Activated T-helper 1 cell treated with anti-CD3 and anti-CD28 coated beads, Interleukin-12 subunit alpha, Interleukin-12 subunit beta, Interleukin-2, Interleukin-4 antibody, amounts not matched to agents 30 ng/mL and 10 ng/mL and 1 ng/mL, durations not matched to agents 14 hours and 24 hours and 36 hours (primary cell): Measurements from ENCODE around the gene TRIM10. TPM values are rescaled to one million over a fixed set of nuclear protein-coding genes. Genes with fewer than 3 reads are reported as not detected.

Experiments used
- DNase-seq: peaks from one replicate; pipeline ENCODE4 v3.0.0; 2021; ENCODE audit warnings: low spot score
- H3K27ac Mint-ChIP-seq: one replicate; pipeline ENCODE4 v1.8.0; 2021; ENCODE audit warnings: mild to moderate bottlenecking, mixed read lengths
- H3K27me3 Mint-ChIP-seq: one replicate; pipeline ENCODE4 v1.8.0; 2022; ENCODE audit warnings: mild to moderate bottlenecking, moderate library complexity, mixed read lengths; ENCODE audit not compliant: insufficient read depth
- H3K36me3 Mint-ChIP-seq: one replicate; pipeline ENCODE4 v1.8.0; 2021; ENCODE audit warnings: low read depth, mixed read lengths
- H3K4me1 Mint-ChIP-seq: one replicate; pipeline ENCODE4 v1.8.0; 2021; ENCODE audit warnings: low read depth, mixed read lengths
- H3K4me3 Mint-ChIP-seq: one replicate; pipeline ENCODE4 v1.8.0; 2021; ENCODE audit warnings: mild to moderate bottlenecking, moderate library complexity, mixed read lengths
- H3K9me3 Mint-ChIP-seq: one replicate; pipeline ENCODE4 v1.8.0; 2021; ENCODE audit warnings: mixed read lengths
- intact Hi-C: fragments of 100-400 bp; cut with micrococcal nuclease; formaldehyde crosslinking; loops from one replicate; pipeline ENCODE4 v1.15.1; 2024
- total RNA-seq: library from RNA; stranded (reverse); gene quantifications from 2 replicates; pipeline ENCODE4 v1.2.3, GENCODE V29; 2022

TRIM10 gene, protein sequence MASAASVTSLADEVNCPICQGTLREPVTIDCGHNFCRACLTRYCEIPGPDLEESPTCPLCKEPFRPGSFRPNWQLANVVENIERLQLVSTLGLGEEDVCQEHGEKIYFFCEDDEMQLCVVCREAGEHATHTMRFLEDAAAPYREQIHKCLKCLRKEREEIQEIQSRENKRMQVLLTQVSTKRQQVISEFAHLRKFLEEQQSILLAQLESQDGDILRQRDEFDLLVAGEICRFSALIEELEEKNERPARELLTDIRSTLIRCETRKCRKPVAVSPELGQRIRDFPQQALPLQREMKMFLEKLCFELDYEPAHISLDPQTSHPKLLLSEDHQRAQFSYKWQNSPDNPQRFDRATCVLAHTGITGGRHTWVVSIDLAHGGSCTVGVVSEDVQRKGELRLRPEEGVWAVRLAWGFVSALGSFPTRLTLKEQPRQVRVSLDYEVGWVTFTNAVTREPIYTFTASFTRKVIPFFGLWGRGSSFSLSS
- 0.05 and 0.08 TPM in 2 replicates for total RNA-seq

GRCh38 chr6:30160785-30161531 lies at the start of gene TRIM10:
Gene TRIM10 (minus strand): TSS chr6:30161211. CDS start chr6:30160858, 353 bp downstream.
- Mint-ChIP-seq H3K4me1 (peaks cover 60% of the 10 kb centered on the region), H3K27me3 (no peaks in the 10 kb centered on the region), H3K4me3 (no peak within 1 kb of the TSS), H3K27ac (peak within 1 kb of the TSS; percentile 4), H3K36me3 (no peaks in the 10 kb centered on the region), H3K9me3 (peaks cover 3% of the 10 kb centered on the region)
- no peak for DNase-seq
- intact Hi-C loops = no loop called here

- no peak overlapping the region for H3K4me3 Mint-ChIP-seq
- no peak for DNase-seq
- no peak overlapping the region for H3K27ac Mint-ChIP-seq
- intact Hi-C loops = no loop called here
- peaks cover 54% of the 10 kb centered on the region for H3K4me1 Mint-ChIP-seq
- peaks cover 38% of the 10 kb centered on the region for H3K36me3 Mint-ChIP-seq
- no peaks in the 10 kb centered on the region for H3K27me3 Mint-ChIP-seq
- no peaks in the 10 kb centered on the region for H3K9me3 Mint-ChIP-seq
Measured at GRCh38 chr6:30207619-30208295, 46.7 kb upstream of the TRIM10 start.

- Mint-ChIP-seq H3K36me3 (peaks cover 39% of the 10 kb centered on the region), H3K27me3 (no peaks in the 10 kb centered on the region), H3K27ac (no peak overlapping the region), H3K9me3 (no peaks in the 10 kb centered on the region), H3K4me3 (no peak overlapping the region), H3K4me1 (peaks cover 55% of the 10 kb centered on the region)
- intact Hi-C loops = no loop called here
- DNase-seq = no peak
Measured at GRCh38 chr6:30206799-30207618, 46.0 kb upstream of the TRIM10 start.

GRCh38 chr6:30206152-30206551 lies 45.1 kb upstream of the TRIM10 start:
- Mint-ChIP-seq H3K27me3 (no peaks in the 10 kb centered on the region), H3K4me3 (no peak overlapping the region), H3K9me3 (no peaks in the 10 kb centered on the region), H3K36me3 (peaks cover 38% of the 10 kb centered on the region), H3K4me1 (peaks cover 52% of the 10 kb centered on the region), H3K27ac (no peak overlapping the region)
- DNase-seq = no peak
- intact Hi-C loops = no loop called here

GRCh38 chr6:30204116-30204515 lies 43.1 kb upstream of the TRIM10 start:
- intact Hi-C loops = no loop called here
- H3K36me3 Mint-ChIP-seq = peaks cover 40% of the 10 kb centered on the region

GRCh38 chr6:30202366-30202765 lies 41.4 kb upstream of the TRIM10 start:
- Mint-ChIP-seq H3K9me3 (no peaks in the 10 kb centered on the region), H3K4me3 (no peak overlapping the region), H3K36me3 (peaks cover 34% of the 10 kb centered on the region), H3K27ac (no peak overlapping the region), H3K4me1 (peaks cover 37% of the 10 kb centered on the region), H3K27me3 (no peaks in the 10 kb centered on the region)
- no peak for DNase-seq
- intact Hi-C loops = no loop called here

More at GRCh38 chr6:30204116-30204515, 43.1 kb upstream of the TRIM10 start:
- no peaks in the 10 kb centered on the region for H3K27me3 Mint-ChIP-seq
- no peak overlapping the region for H3K4me3 Mint-ChIP-seq
- peaks cover 46% of the 10 kb centered on the region for H3K4me1 Mint-ChIP-seq
- no peak overlapping the region for H3K27ac Mint-ChIP-seq
- no peaks in the 10 kb centered on the region for H3K9me3 Mint-ChIP-seq
- no peak for DNase-seq

GRCh38 chr6:30200551-30201281 lies 39.7 kb upstream of the TRIM10 start:
- intact Hi-C loops = no loop called here
- DNase-seq = no peak
- Mint-ChIP-seq H3K27ac (no peak overlapping the region), H3K36me3 (peaks cover 45% of the 10 kb centered on the region), H3K4me1 (peaks cover 38% of the 10 kb centered on the region), H3K9me3 (no peaks in the 10 kb centered on the region), H3K27me3 (no peaks in the 10 kb centered on the region), H3K4me3 (no peak overlapping the region)

- no peak overlapping the region for H3K27ac Mint-ChIP-seq
- no peaks in the 10 kb centered on the region for H3K27me3 Mint-ChIP-seq
- DNase-seq = no peak
- H3K36me3 Mint-ChIP-seq = peaks cover 44% of the 10 kb centered on the region
- H3K4me3 Mint-ChIP-seq = no peak overlapping the region
- no peaks in the 10 kb centered on the region for H3K9me3 Mint-ChIP-seq
- peaks cover 30% of the 10 kb centered on the region for H3K4me1 Mint-ChIP-seq
- intact Hi-C loops = no loop called here
Measured at GRCh38 chr6:30198166-30199084, 37.4 kb upstream of the TRIM10 start.

DNA sequence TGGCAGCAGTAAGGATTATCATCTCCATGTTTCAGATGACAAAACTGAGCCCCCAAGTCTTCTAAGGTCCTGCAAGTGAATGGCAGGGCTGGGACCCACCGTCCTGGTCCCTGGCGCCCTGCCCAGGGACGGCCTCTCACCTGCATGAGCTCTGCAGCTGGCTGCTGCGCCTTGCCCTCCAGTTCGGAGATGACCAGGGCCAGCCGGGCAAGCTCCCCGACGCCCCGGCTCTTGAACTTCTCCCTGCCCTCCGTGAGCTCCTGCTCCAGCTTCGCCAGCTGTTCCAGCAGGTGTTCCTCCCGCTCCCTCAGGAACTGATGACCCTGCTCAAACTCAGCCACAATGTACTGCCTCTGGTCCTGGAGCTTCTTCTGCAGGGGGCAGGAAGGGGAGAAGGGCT lies 35.4 kb upstream of the TRIM10 start:
- no peak for DNase-seq
- Mint-ChIP-seq H3K4me3 (no peak overlapping the region), H3K4me1 (peaks cover 19% of the 10 kb centered on the region), H3K36me3 (peaks cover 38% of the 10 kb centered on the region), H3K27me3 (no peaks in the 10 kb centered on the region), H3K9me3 (no peaks in the 10 kb centered on the region), H3K27ac (no peak overlapping the region)
- intact Hi-C loops = no loop called here

- Mint-ChIP-seq H3K36me3 (peaks cover 38% of the 10 kb centered on the region), H3K4me1 (peaks cover 15% of the 10 kb centered on the region), H3K9me3 (no peaks in the 10 kb centered on the region), H3K27ac (no peak overlapping the region), H3K4me3 (no peak overlapping the region), H3K27me3 (no peaks in the 10 kb centered on the region)
- intact Hi-C loops = no loop called here
- DNase-seq = no peak
Measured at GRCh38 chr6:30195951-30196350, 34.9 kb upstream of the TRIM10 start.
